ENCODE results near the gene ZNF420. TPM values are rescaled to one million over a fixed set of nuclear protein-coding genes. Genes with fewer than 3 reads are reported as not detected.
"Not testable (repeated sequence)": the region's sequence is repeated elsewhere in the genome, so short reads cannot be mapped to it uniquely, and the experiment has no call there.

ZNF420 gene
- total RNA-seq, 1 experiment from 2014 or later: not detected

DNA sequence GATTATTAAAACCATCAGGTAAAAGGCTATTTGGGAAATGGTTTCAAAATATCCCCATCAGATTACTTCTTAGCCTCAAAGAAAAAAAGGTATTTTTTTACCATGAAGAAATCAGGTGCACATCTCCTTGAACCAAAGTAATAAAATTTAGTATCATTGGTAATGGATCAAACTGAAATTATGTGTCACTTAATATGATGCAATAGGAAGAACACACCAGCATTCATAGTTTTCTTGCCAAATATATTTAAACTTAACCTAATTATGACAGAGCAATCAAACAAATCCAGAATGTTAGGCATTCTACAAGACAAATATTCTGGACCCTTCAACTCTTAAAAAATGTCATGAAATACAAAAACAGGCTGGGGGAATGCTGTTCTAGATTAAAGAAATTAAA is 4.1 kb upstream of the ZNF420 start (continued):
- TF ChIP-seq JUND (IDR thresholded peaks at IDR 0.05): no peak

GRCh38 chr19:37074819-37075362 is 3.3 kb upstream of the ZNF420 start:
- Histone ChIP-seq H3K36me3 (ENCODE audit: control insufficient read depth in 1 of 2, insufficient read depth in 2 of 2, low read length in 2 of 2) (no peaks in the 10 kb centered on the region), H3K4me3 (replicated peaks in 1 of 2; ENCODE audit: low read depth in 1 of 2, low read length in 2 of 2) (no peak overlapping the region), H3K9me2 (ENCODE audit: insufficient read depth) (no peaks in the 10 kb centered on the region), H3K4me1 (ENCODE audit: control insufficient read depth in 1 of 2, insufficient read depth in 2 of 2, low read length in 2 of 2) (no peaks in the 10 kb centered on the region), H3K79me2 (ENCODE audit: insufficient read depth, low read length) (no peaks in the 10 kb centered on the region), H3K27me3 (ENCODE audit: insufficient read depth, low read length) (no peaks in the 10 kb centered on the region), H3K9ac (ENCODE audit: low read length) (no peak overlapping the region), H3K4me2 (ENCODE audit: low read length) (no peak overlapping the region), H3K9me3 (ENCODE audit: control insufficient read depth in 1 of 2, insufficient read depth in 1 of 2, low read depth in 1 of 2, low read length in 2 of 2) (peaks cover 23 to 31% of the 10 kb centered on the region in 2 experiments; a peak in 3 of 4 replicates), H3K27ac (ENCODE audit: low read depth, low read length) (no peak overlapping the region), H2AFZ (ENCODE audit: low read depth, low read length, poor library complexity, severe bottlenecking) (no peak overlapping the region), H4K20me1 (ENCODE audit: insufficient read depth) (no peaks in the 10 kb centered on the region)
- ATAC-seq (no peak), DNase-seq (ENCODE audit: low read depth, low spot score) (no peak)
- ChIA-PET POLR2A (no interaction called here), CTCF (no interaction called here), RAD21 (ENCODE audit: low non-redundant PET in 1 of 2, low total read pairs in 2 of 2, uncharacterized antibody in 2 of 2, unreplicated experiment in 2 of 2) (no interaction called here)
- no TSS peak for BruUV-seq (replicated peaks)
- TF ChIP-seq EGR1 (IDR thresholded peaks at IDR 0.05; ENCODE audit: low read depth) (no peak), ZFX (IDR thresholded peaks at IDR 0.05) (no peak), RAD21 (IDR thresholded peaks at IDR 0.05; ENCODE audit: low read depth) (no peak), CEBPB (IDR thresholded peaks at IDR 0.05; ENCODE audit: low read depth) (no peak), SRF (IDR thresholded peaks at IDR 0.05; ENCODE audit: low read depth) (no peak), ZBTB33 (IDR thresholded peaks at IDR 0.05; ENCODE audit: extremely low read depth, insufficient replicate concordance, low read length) (no peak), YY1 (IDR thresholded peaks at IDR 0.05; ENCODE audit: extremely low read depth, insufficient replicate concordance, low read depth, low read length) (no peak), POLR2AphosphoS5 (IDR thresholded peaks at IDR 0.05; ENCODE audit: low read depth, low read length) (no peak), ATF3 (IDR thresholded peaks at IDR 0.05) (no peak)
- intact Hi-C loops (cut with micrococcal nuclease): no loop called here

DNA sequence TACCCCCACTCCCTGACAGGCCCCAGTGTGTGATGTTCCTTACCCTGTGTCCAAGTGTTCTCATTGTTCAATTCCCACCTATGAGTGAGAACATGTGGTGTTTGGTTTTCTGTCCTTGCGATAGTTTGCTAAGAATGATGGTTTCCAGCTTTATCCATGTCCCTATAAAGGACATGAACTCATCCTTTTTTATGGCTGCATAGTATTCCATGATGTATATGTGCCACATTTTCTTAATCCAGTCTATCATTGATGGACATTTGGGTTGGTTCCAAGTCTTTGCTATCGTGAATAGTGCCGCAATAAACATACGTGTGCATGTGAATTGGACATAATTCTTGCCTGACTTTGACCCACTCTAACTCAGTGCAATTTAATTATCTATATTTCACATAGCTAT is 1.7 kb upstream of the ZNF420 start:
- H4K20me1 ChIP-seq (ENCODE audit: insufficient read depth); POLR2A ChIA-PET; CTCF ChIA-PET; H3K27ac ChIP-seq (ENCODE audit: low read depth, low read length); H3K9ac ChIP-seq (ENCODE audit: low read length); ATAC-seq; BruUV-seq (replicated peaks); H3K9me2 ChIP-seq (ENCODE audit: insufficient read depth); H2AFZ ChIP-seq (ENCODE audit: low read depth, low read length, poor library complexity, severe bottlenecking); RAD21 ChIA-PET (ENCODE audit: low non-redundant PET in 1 of 2, low total read pairs in 2 of 2, uncharacterized antibody in 2 of 2, unreplicated experiment in 2 of 2); DNase-seq (ENCODE audit: low read depth, low spot score); H3K4me1 ChIP-seq (ENCODE audit: control insufficient read depth in 1 of 2, insufficient read depth in 2 of 2, low read length in 2 of 2); H3K36me3 ChIP-seq (ENCODE audit: control insufficient read depth in 1 of 2, insufficient read depth in 2 of 2, low read length in 2 of 2); H3K79me2 ChIP-seq (ENCODE audit: insufficient read depth, low read length); H3K4me2 ChIP-seq (ENCODE audit: low read length); intact Hi-C loops (cut with micrococcal nuclease); H3K27me3 ChIP-seq (ENCODE audit: insufficient read depth, low read length); H3K4me3 ChIP-seq (replicated peaks in 1 of 2; ENCODE audit: low read depth in 1 of 2, low read length in 2 of 2): not testable (repeated sequence)
- H3K9me3 ChIP-seq (ENCODE audit: control insufficient read depth in 1 of 2, insufficient read depth in 1 of 2, low read depth in 1 of 2, low read length in 2 of 2): peaks cover 20 to 31% of the 10 kb centered on the region in 2 experiments; a peak in 2 of 4 replicates
